Mononuclear cell (primary cell): ENCODE results near the gene STOM. TPM values are rescaled to one million over a fixed set of nuclear protein-coding genes. Genes with fewer than 3 reads are reported as not detected.

Source experiments
- H3K27me3 ChIP-seq: 2 replicates; pipeline ENCODE4 v1.6.0; 2011; ENCODE audit warnings: low read length, control low read depth; ENCODE audit not compliant: insufficient read depth
- H3K4me1 ChIP-seq: 2 replicates; pipeline ENCODE4 v1.5.1; 2011; ENCODE audit warnings: mild to moderate bottlenecking, low read length, control low read depth; ENCODE audit not compliant: insufficient read depth
- H3K4me3 ChIP-seq: 2 replicates; pipeline ENCODE4 v1.5.1; 2011; ENCODE audit warnings: mild to moderate bottlenecking, low read length, moderate library complexity
- H3K9me3 ChIP-seq: 2 replicates; pipeline ENCODE4 v1.5.1; 2011; ENCODE audit warnings: low read depth, mild to moderate bottlenecking, control low read depth, low read length
- total RNA-seq: library from RNA; depleted of rRNA; stranded (reverse); fragments of >200 nt; gene quantifications from one replicate; pipeline ENCODE4 v1.2.3, GENCODE V29; 2012

The STOM gene
- total RNA-seq, 1 donor, result 82.3 TPM

GRCh38 chr9:121383715-121384114 lies 13.7 kb upstream of the STOM start:
- H3K4me3 ChIP-seq, result no peak overlapping the region
- H3K9me3 ChIP-seq, result no peaks in the 10 kb centered on the region
- peaks cover 5% of the 10 kb centered on the region for H3K4me1 ChIP-seq
- no peaks in the 10 kb centered on the region for H3K27me3 ChIP-seq

GRCh38 chr9:121380846-121381245 lies 10.8 kb upstream of the STOM start:
- Histone ChIP-seq H3K9me3 (no peaks in the 10 kb centered on the region), H3K27me3 (no peaks in the 10 kb centered on the region), H3K4me1 (peaks cover 5% of the 10 kb centered on the region), H3K4me3 (no peak overlapping the region)

GRCh38 chr9:121376214-121376830 lies 6.3 kb upstream of the STOM start:
- Histone ChIP-seq H3K9me3 (no peaks in the 10 kb centered on the region), H3K27me3 (no peaks in the 10 kb centered on the region), H3K4me3 (no peak overlapping the region), H3K4me1 (peaks cover 10% of the 10 kb centered on the region)

GRCh38 chr9:121373011-121373729 lies 3.1 kb upstream of the STOM start:
- no peaks in the 10 kb centered on the region for H3K27me3 ChIP-seq
- H3K4me1 ChIP-seq, result peaks cover 34% of the 10 kb centered on the region
- H3K4me3 ChIP-seq, result no peak overlapping the region
- no peaks in the 10 kb centered on the region for H3K9me3 ChIP-seq

- Histone ChIP-seq H3K9me3 (no peaks in the 10 kb centered on the region), H3K4me1 (peaks cover 38% of the 10 kb centered on the region), H3K4me3 (no peak overlapping the region), H3K27me3 (no peaks in the 10 kb centered on the region)
These were observed 2.4 kb upstream of the STOM start for GRCh38 chr9:121372239-121373010.

- no peaks in the 10 kb centered on the region for H3K9me3 ChIP-seq
- H3K27me3 ChIP-seq, result no peaks in the 10 kb centered on the region
- H3K4me1 ChIP-seq, result peaks cover 44% of the 10 kb centered on the region
- H3K4me3 ChIP-seq, result no peak overlapping the region
These were observed 1.5 kb upstream of the STOM start for GRCh38 chr9:121371495-121372061.

GRCh38 chr9:121368745-121369144 lies 1.3 kb downstream of the STOM start:
- Histone ChIP-seq H3K27me3 (no peaks in the 10 kb centered on the region), H3K4me3 (peak overlapping the region; percentile 75), H3K9me3 (no peaks in the 10 kb centered on the region), H3K4me1 (peaks cover 52% of the 10 kb centered on the region)

GRCh38 chr9:121368138-121368522 lies 1.9 kb downstream of the STOM start:
- Histone ChIP-seq H3K9me3 (no peaks in the 10 kb centered on the region), H3K27me3 (no peaks in the 10 kb centered on the region), H3K4me3 (peak overlapping the region; percentile 75), H3K4me1 (peaks cover 57% of the 10 kb centered on the region)

- peaks cover 57% of the 10 kb centered on the region for H3K4me1 ChIP-seq
- H3K4me3 ChIP-seq, result no peak overlapping the region
- no peaks in the 10 kb centered on the region for H3K9me3 ChIP-seq
- no peaks in the 10 kb centered on the region for H3K27me3 ChIP-seq
These were observed 2.5 kb downstream of the STOM start for GRCh38 chr9:121367306-121368137.

GRCh38 chr9:121366611-121367192 lies 3.3 kb downstream of the STOM start:
- H3K4me1 ChIP-seq, result peaks cover 54% of the 10 kb centered on the region

GRCh38 chr9:121365564-121365963 lies 4.5 kb downstream of the STOM start:
- H3K4me1 ChIP-seq, result peaks cover 51% of the 10 kb centered on the region
- no peaks in the 10 kb centered on the region for H3K27me3 ChIP-seq
- no peak overlapping the region for H3K4me3 ChIP-seq
- no peaks in the 10 kb centered on the region for H3K9me3 ChIP-seq

More at GRCh38 chr9:121366611-121367192, 3.3 kb downstream of the STOM start:
- Histone ChIP-seq H3K27me3 (no peaks in the 10 kb centered on the region), H3K9me3 (no peaks in the 10 kb centered on the region), H3K4me3 (no peak overlapping the region)

GRCh38 chr9:121364886-121365285 lies 5.2 kb downstream of the STOM start:
- H3K27me3 ChIP-seq, result no peaks in the 10 kb centered on the region

GRCh38 chr9:121364077-121364476 lies 6.0 kb downstream of the STOM start:
- H3K4me3 ChIP-seq, result no peak overlapping the region
- no peaks in the 10 kb centered on the region for H3K27me3 ChIP-seq
- no peaks in the 10 kb centered on the region for H3K9me3 ChIP-seq
- peaks cover 52% of the 10 kb centered on the region for H3K4me1 ChIP-seq

More at GRCh38 chr9:121364886-121365285, 5.2 kb downstream of the STOM start:
- Histone ChIP-seq H3K9me3 (no peaks in the 10 kb centered on the region), H3K4me3 (no peak overlapping the region), H3K4me1 (peaks cover 50% of the 10 kb centered on the region)

- Histone ChIP-seq H3K4me3 (no peak overlapping the region), H3K4me1 (peaks cover 52% of the 10 kb centered on the region), H3K9me3 (no peaks in the 10 kb centered on the region), H3K27me3 (no peaks in the 10 kb centered on the region)
These were observed 6.5 kb downstream of the STOM start for GRCh38 chr9:121363622-121363961.
